SH-SY5Y (cell line): Measurements from ENCODE around the gene PPP2R5C.

Experiments used
- GATA2 ChIP-seq: IDR thresholded peaks from 2 replicates; pipeline ENCODE4 v1.6.1; 2011; ENCODE audit warnings: mild to moderate bottlenecking, low read depth, low read length
- GATA3 ChIP-seq: IDR thresholded peaks from 2 replicates; pipeline ENCODE4 v1.6.1; 2011; ENCODE audit warnings: low read depth, mild to moderate bottlenecking, low read length, moderate library complexity

The PPP2R5C gene

DNA sequence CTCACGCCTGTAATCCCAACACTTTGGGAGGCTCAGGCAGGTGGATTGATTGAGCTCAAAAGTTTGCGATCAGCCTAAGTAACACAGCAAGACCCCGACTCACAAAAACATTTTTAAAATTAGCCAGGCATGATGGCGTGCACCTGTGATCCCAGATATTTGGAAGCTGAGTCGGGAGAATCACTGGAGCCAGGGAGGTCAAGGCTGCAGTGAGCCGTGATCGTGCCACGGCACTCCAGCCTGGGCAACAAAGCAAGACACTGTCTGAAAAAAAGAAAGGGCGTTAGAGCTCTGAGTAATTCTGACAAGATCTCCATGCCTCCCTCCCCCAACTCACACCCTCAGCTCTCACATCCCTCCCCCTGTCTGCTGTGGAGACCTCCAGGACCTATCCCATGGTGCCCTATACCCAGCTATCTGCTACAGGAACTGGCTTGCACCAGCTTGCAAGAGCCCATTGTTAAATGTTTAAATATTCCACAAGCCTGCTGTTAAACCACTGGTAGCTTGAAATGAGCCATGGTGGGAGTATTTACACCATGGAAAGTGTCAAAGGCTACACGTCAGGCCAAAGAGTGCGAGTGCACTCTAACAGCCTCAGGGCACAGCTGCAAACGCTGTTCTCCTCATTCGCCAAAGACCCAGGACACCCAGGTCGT is 35.1 kb upstream of the PPP2R5C start:
- TF ChIP-seq GATA2, result no peak
- TF ChIP-seq GATA3, result no peak

DNA sequence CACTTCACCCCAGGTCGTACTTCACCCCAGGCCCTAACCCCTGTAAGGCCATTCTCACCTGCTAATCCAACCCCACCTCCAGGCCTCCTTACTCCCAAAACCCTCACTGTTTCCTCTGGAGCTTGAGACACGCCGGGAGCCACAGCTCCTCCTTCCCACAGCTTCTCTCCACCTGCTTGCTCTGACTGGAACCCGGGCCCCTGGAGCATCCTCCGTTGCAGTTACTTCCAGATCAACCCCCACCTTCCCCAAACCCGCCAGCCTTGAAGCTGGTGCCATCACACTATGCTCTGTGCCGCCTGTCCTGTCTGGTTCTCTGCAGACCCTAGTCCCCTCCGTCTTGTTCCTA is 34.6 kb upstream of the PPP2R5C start:
- TF ChIP-seq GATA2 (no peak), GATA3 (no peak)

DNA sequence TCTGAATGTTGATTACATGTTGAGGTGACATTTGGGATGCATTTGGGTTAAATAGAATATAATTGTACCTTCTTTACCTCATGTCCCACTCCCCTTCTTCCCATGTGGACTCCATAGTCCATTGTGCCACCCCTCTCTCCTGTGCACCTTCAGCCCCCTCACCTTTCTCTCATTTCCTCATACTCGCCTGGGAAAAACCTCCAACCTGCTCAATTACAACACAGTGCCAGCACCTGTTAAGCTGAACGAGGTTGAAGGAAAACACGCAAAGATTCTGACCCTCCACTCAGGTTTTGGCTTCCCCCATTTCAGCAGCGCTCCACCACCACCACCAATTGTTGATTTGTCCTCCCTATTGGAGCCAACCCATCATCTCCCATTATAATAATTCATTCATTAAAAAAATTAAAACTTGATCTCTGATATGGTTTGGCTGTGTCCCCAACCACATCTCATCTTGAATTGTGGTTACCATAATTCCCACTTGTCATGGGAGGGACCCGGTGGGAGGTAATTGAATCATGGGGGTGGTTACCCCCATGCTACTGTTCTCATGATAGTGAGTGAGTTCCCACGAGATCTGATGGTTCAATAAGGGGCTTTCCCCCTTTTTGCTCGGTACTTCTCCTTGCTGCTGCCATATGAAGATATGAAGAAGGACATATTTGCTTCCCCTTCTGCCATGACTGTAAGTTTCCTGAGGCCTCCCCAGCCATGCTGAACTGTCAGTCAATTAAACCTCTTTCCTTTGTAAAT is 33.7 kb upstream of the PPP2R5C start:
- TF ChIP-seq GATA2 (no peak), GATA3 (no peak)

DNA sequence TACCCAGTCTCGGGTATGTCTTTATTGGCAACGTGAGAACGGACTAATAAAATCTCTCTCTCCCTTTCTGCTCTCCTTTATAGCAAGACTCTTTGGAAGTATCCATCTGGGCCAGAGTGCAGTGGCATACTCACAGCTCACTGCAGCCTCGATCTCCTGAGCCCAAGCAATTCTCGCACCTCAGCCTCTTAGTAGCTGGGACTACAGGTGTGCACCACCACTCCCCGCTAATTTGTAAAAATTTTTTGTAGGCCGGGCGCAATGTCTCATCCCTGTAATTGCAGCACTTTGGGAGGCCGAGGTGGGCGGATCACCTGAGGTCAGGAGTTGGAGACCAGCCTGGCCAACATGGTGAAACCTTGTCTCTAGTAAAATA is 33.2 kb upstream of the PPP2R5C start:
- TF ChIP-seq GATA2, result no peak
- no peak for TF ChIP-seq GATA3

DNA sequence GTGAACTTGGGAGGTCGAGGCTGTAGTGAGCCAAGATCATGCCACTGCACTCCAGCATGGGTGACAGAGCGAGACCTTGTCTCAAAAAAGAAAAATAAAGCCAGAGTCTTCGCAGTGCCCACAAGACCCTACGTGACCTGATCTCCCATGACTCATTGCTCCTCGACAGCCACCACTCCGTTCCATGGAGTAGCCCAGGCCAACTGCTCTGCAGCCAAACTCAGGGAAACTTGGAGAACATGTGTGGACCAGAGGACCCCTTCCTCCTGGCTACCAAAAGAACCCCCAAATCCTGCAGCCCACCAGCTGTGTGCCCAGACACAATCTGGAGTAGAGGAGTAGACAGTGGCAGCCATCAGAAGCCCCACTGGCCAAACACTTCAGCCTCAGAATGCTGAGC is 32.1 kb upstream of the PPP2R5C start:
- TF ChIP-seq GATA2 (no peak), GATA3 (no peak)

DNA sequence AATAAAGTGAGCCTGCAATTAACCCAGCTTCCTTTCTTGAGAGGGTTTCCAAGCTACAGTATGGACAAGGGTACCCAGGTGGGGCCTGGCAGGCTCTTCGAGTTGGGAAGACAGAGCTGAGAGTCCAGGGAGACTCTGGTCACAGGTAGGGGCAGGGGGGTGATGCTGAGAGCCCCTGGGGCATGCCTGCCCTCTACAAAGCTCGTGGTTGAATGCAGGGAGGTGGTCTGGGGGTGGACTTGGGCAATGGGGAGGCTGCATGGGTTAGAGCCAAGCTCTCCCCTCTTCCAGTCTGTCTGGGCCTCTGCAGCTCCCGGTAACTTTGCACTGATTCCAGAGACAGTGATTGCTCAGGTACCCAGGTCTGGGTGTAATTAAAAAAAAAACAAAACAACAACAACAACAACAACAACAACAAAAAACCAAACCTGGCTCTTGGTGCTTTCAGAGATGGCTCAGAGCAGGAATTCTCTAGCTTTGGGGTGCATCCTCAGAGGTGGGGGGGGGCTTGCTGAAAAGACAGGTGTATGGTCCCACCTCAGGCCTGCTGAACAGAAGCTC is 30.8 kb upstream of the PPP2R5C start:
- TF ChIP-seq GATA3, result no peak
- no peak for TF ChIP-seq GATA2

DNA sequence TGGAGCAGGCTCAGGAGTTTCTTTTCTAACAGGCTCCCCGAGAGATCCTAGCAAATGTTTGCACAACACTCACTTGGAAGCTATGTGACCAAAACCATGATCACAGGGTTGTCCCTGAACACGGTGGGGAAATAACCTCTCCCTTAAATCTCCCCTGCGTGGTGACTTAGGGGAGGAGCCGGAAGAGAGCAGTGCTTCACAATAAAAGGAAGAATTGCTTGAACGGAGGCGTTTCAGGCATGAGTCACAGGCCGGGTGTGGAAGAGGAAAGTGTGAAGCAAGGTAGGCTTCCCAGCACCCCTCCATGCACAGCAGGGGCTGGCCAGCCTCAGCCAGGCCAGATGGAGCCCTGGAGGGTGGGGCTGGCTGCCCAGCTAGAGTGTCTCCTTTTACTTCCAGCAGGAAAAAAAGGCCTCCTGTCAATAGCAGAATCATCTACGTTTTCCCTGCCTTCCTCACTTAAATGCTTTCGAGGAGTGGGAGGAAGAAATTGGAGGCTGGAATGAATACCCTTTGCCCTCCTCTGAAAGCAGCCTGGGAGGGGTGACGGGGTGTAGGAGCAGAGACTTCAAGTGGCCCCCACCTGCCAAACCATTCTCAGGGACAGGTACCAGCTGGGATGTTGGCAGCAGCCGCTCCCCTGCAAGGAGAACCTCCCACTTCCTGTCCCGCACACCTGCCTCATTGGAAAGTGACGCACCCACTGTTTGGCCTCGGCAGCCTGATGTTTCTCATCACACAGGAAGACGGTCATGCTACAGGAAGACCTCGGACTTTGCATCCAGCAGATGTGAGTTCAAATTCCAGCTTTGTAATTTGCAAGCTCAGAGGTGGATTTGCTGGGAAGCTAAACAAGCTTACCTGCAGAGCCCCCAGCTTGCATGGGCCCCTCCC is 30.1 kb upstream of the PPP2R5C start:
- no peak for TF ChIP-seq GATA2
- no peak for TF ChIP-seq GATA3

DNA sequence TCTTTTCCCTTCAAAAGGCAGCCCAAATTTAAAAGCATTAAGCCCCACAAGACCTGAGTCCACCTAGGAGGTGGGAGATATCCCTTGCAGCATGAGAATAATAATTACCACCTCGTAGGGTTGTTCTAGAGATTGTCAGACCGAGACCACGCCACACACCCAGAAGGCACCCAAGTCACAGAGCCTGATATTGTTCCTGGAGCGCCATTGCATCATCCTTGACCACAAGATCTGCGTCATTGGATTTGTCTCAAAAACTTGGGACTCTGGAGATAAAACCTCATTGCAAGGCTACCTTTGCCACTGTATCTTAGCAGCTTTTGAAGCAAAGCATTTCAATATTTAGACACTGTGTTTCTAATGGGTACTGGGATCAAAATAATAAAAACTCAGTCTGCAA is 29.4 kb upstream of the PPP2R5C start:
- no peak for TF ChIP-seq GATA2
- no peak for TF ChIP-seq GATA3

DNA sequence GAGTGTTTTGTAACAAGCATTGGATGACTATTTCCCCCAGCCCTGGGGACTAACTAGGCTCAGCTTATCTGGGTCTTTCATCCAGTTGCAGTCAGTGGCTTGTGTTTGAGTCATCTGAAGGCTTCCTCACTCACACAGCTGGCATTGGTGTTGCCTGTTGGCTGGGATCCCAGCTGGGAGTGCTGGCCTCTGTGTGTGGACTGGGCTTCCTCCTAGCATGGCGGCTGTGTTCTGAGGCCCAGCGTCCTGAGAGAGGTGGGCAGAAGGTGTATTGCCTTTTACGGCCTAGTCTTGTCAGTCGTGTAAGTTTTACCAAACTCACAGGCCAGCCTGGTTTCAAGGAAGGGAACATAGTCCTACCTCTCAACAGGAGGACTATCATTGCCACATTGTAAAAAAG is 28.3 kb upstream of the PPP2R5C start:
- TF ChIP-seq GATA2, result no peak
- TF ChIP-seq GATA3, result no peak

DNA sequence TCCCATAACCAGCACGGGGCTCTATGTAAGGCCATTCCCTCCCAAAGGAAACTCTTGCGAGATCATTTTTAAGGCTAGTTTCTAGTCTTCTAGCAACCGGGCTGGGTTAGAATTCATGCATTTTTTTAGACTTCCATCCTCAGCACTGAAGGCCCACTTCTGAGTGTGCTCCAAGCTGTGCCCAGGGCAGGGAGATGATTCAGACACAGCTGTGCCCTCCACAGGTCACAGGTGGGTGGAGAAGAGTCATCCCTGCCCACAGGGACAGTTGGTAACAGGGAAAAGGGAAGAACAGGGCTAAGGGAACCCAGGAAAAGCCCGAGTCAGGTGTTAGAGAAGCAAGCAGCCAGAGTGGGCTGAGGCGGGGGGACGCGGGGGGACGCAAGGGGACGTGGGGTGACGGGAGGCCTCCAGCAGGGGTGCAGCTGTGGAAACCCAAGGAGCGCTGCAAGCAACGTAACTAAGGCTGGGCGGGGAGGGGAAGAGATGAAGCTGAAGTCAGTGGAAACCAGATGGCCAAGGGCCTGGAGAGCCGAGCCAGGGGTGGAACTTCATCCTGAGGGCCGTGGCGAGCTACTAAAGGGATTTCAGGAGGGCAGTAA is 27.2 kb upstream of the PPP2R5C start:
- TF ChIP-seq GATA2, result no peak
- no peak for TF ChIP-seq GATA3

DNA sequence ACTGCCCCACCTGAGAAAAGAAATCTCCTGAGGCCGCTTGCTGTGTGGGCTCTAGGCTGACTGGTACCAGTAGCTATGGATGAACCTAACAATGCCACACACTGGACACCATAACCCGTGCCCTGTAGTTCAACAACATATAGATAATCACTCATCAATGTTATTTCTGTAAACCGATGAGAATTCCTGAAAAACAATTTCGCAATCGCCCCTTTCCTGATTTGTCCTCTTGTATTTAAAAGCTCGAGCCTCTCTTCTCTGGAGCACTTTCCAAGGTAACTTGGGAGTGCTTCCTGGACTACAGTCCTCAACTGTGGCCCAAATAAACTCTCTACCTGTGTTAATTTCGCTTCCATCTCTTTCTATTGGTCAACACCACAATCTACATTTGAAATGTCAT is 26.1 kb upstream of the PPP2R5C start:
- TF ChIP-seq GATA3 (no peak), GATA2 (no peak)

DNA sequence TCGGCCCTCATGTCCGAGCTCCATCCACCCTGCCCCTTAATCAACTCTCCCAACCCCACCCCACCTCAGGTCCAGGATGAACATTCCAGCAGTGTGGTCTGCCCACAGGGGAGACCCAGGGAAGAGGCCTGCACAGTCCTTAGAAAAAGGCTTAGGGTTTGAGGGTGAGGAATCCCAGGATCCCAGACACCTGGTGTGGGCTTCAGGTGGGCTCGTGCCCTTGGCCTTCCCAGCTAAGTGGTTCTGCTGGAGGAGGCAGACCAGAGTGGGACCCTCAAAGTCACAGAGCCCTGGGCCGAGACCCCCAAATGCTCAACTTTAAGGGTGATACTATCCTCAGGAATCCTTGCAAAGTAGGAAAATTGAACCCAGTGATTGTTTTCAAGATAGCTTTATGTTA is 25.4 kb upstream of the PPP2R5C start:
- TF ChIP-seq GATA2 (no peak), GATA3 (no peak)

DNA sequence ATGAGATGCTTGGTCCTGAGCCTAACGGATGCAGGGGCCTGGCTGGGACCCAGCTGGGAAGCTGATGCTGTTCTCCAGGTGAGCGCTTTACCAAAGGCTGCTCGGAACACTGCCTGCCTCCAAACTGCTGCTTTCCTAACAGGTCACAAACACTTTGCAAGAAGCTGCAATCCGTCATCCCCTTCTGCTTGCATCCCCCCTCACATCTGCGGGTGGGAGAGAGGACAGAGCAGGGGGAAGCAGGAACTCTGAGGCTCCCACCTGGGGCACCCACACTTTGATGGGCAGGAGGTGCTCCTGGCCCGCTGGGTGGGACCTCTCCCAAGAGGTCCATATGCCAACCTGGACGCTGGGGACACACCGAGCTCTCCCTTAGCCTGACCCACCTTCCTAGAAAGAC is 24.9 kb upstream of the PPP2R5C start:
- TF ChIP-seq GATA2 (no peak), GATA3 (no peak)
